ENCODE measurements around the gene DUSP5.

The DUSP5 gene

DNA sequence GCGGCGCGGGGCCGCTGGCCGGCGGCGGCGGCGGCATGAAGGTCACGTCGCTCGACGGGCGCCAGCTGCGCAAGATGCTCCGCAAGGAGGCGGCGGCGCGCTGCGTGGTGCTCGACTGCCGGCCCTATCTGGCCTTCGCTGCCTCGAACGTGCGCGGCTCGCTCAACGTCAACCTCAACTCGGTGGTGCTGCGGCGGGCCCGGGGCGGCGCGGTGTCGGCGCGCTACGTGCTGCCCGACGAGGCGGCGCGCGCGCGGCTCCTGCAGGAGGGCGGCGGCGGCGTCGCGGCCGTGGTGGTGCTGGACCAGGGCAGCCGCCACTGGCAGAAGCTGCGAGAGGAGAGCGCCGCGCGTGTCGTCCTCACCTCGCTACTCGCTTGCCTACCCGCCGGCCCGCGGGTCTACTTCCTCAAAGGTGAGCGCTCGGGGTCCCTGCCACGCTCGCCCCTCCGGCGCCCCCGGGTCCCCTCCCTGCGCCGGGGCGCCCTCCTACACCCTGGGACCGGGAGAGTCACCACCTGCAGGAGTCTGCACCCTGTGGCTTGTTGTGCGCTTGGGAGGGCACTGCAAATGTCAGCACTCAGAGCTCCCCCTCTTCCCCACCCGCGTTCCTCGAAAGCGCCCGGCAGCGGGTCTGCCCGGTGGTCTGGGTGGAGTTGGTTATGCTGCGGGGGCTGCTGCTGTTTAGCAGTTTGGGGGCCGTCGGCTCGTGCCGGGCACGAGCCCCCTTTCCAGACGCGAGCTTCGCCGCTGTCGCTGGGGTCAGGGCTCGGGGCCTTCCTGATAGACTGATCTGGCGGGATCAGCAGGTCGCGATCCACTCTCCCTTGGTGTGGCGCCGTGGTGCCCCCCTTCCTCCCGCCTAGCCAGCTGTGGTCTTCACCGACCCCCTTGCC lies 627 bp downstream of the DUSP5 start:
- no peak for DNase-seq (ENCODE audit: low read depth)

DNA sequence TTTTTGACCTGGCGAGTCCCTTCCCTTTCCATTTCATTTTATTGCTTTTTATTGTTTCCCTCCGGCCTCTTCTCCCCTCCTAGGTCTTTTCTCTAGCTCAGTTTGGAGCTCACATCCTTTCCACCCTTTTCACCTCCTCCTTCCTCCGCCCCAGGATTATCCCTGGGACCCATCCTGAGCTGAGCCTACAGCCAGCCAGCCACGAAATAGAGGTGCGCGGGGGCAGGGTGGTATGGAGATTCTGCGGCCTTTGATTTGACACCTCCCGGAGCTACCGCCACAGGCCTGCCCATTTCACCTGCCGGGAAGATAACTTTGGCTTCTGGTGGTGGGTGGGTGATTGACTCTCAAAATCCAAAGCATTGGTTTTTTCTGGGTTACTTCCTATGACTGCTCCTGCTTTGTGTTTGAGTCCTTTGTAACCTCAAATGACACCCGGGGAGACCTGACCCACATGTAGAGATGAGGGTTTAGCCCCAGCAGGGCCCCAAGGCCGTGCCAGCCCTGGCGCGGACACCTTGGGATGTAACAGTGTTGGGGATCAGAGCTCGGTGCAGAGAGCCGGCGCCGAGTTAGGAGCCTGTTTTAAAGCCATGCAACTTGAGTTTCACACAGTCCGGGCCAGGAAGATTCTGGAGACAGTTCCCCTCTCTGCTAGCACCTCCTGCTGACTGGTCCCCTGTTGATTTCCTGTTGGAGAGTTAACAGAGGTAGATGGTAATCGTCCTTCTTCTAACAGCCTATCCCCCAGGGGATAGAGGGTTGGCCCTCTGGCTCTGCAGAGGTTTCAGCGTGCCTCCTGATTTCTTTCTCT lies 1.5 kb downstream of the DUSP5 start:
- DNase-seq (ENCODE audit: low read depth) = peak; percentile 47
- H3K4me3 ChIP-seq (ENCODE audit: low read depth, low read length) = peak overlapping the region; percentile 93

More for the DNA sequence above, 627 bp downstream of the DUSP5 start:
- H3K4me3 ChIP-seq (ENCODE audit: low read depth, low read length) = peak overlapping the region; percentile 93

DNA sequence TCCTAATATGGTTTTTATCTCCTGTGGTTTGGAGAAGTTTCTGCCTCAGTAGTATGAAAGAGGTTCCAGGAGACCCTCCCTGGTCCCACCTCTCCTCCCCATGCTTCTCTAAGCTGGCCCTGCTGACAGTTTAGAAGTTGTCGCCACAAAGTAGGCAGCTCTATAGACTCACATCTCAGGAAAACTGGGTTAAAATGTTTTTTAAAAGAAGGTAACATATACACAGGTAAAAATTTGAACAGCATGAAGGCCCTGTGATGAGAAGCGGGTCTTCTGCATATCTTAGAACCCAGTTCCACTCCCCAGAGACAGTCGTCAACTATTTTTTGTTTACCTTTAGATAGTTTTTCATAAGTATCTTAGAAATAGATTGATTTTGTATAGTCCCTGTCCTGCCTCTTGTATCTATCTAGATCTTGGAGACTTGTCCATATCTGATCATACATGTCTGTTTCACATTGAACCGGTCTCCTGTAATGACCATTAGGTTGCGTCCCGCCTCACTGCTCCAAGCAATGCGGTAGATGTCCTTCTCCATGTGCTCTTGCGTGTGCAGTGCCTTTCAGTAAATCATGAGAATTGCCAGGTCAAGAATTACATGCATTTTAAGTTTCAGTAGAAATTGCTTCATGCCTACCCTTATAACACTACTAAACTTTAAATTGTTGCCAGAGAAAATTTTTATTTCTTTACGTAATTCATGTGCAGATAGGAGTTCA lies 2.2 kb downstream of the DUSP5 start:
- H3K4me3 ChIP-seq (ENCODE audit: low read depth, low read length) = peak overlapping the region; percentile 93
- DNase-seq (ENCODE audit: low read depth) = no peak

GRCh38 chr10:110500515-110500905 lies 2.8 kb downstream of the DUSP5 start:
- peak; percentile 72 for DNase-seq (ENCODE audit: low read depth)
- H3K4me3 ChIP-seq (ENCODE audit: low read depth, low read length) = peak overlapping the region; percentile 93

GRCh38 chr10:110501142-110501937 lies 3.6 kb downstream of the DUSP5 start:
- peak overlapping the region; percentile 93 for H3K4me3 ChIP-seq (ENCODE audit: low read depth, low read length)
- DNase-seq (ENCODE audit: low read depth) = peak; percentile 87

GRCh38 chr10:110502072-110502845 lies 4.6 kb downstream of the DUSP5 start:
- peak overlapping the region; percentile 93 for H3K4me3 ChIP-seq (ENCODE audit: low read depth, low read length)
- DNase-seq (ENCODE audit: low read depth) = no peak

DNA sequence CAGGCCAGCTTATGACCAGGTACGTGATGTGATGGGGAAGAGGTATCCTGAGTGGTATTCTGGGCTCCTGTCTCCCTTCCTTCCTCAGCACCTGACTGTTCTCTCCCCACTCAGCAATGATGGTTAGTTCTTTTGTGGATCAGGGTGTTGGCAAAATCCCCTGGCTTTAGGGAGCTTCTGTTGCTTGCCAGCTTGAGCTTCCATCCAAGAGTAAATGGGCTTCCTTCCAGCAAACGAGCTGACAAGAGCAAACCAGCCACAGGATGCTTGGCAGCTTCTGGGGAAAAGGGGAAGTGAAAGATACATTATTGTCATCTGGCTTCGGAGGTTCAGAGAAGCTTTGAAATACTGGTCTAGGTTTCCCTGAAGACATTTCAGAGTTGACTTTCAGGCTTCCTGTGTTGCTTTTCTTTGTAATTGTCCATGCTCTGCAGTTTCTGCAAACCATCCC lies 5.2 kb downstream of the DUSP5 start:
- no peak overlapping the region for H3K4me3 ChIP-seq (ENCODE audit: low read depth, low read length)
- DNase-seq (ENCODE audit: low read depth) = peak; percentile 47

- no peak for DNase-seq (ENCODE audit: low read depth)
- no peak overlapping the region for H3K4me3 ChIP-seq (ENCODE audit: low read depth, low read length)
Measured at GRCh38 chr10:110503528-110504110, 5.9 kb downstream of the DUSP5 start.

DNA sequence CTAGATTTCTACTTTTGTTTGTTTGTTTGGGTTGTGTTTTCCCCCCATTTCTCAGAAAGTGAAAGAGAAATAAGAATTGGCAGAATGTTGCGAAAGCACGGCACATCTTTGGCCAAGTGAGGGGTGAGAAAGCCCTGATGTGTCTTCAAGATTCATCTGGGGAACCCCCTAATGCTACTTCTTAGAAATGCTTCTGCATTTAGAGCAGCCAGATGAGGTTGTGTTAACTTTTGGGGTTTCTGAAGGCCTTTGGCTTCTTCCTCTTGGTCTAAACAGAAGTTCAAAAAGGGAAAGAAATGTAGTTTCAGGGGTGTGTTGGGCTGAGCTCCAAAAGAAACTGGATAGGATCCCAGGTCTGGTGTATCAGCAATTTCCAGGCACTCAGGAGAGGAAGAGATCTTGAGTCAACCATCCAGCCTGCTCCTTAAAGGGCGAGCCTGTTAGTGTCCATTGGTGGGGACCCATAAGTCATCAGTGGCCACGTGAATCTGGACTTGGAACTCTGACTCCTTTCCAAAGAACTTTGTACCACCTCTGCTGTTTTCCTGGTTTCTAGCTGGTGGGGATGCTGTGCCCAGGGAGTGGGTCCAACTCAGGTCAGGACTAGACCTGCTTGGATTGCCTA lies 6.5 kb downstream of the DUSP5 start:
- no peak for DNase-seq (ENCODE audit: low read depth)
- H3K4me3 ChIP-seq (ENCODE audit: low read depth, low read length) = no peak overlapping the region

- no peak for DNase-seq (ENCODE audit: low read depth)
- H3K4me3 ChIP-seq (ENCODE audit: low read depth, low read length) = no peak overlapping the region
Measured at GRCh38 chr10:110505130-110505770, 7.5 kb downstream of the DUSP5 start.

DNA sequence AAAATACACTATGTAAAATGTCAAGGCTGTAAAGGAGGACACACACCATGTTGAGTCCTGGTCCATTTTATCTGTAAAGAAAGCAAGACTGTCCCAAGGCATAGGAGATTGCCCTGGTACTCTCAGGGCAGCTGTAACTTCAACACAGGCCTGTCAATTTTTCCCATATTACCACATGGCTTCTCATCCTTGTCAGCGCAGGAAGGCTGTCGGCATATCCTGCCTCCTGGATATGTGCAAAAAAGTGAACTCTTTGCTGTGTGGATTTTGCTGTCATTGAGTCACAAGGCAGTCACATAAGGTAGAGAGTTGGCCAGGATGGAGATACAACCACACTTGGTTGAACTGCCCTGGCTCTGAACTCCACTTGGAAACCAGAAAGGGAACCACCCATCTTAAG lies 8.7 kb downstream of the DUSP5 start:
- no peak for DNase-seq (ENCODE audit: low read depth)
- H3K4me3 ChIP-seq (ENCODE audit: low read depth, low read length) = no peak overlapping the region

DNA sequence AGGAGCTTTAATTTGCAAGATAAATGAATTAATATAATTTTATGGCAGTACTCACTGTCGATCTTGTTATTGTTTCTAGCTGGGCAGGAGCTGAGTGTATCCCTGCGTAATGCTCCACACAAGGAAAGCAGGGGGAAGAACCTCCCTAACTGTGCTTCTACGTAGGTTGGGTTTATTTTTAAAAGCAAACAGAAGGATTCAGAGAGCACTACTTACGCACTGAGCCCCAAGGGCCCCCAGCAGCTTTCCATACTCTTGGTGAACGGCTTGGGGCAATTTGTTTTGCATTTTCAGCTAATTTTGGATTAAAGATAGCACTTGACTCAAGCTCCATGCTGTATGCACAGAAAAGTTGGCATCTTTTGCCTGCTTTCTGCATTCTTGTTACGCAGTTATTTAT lies 9.6 kb downstream of the DUSP5 start:
- no peak for DNase-seq (ENCODE audit: low read depth)
- no peak overlapping the region for H3K4me3 ChIP-seq (ENCODE audit: low read depth, low read length)

DNA sequence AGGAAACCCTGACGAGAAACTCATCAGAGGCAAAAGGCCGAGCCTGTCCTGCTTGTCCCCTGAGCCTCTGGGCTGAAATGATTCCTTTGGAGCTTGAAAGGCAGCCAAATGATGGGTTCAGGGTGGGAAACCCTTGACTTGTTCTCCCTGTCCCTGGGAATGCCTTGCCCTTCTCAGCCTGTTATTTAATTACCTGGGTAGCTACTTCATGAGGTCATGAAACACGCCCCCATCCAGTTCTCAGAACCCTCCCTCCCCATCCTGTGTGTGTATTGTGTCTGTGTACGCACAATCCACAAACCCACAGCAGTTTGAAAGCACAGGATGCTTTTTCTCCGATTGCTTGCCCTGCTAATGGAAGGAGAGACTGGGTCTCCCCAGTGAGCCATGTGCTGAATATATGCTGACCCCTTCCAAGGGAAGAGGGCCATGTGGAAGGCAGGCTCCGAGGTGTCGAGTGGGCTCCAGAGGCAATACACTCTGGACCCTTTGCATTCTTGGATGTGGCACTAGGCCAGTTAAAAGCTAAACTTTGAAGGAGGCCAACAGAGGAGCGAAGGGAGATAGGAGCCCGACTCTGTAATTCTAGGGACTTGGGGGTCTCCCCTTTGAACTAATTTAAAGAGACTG lies 10.6 kb downstream of the DUSP5 start:
- no peak overlapping the region for H3K4me3 ChIP-seq (ENCODE audit: low read depth, low read length)
- no peak for DNase-seq (ENCODE audit: low read depth)

DNA sequence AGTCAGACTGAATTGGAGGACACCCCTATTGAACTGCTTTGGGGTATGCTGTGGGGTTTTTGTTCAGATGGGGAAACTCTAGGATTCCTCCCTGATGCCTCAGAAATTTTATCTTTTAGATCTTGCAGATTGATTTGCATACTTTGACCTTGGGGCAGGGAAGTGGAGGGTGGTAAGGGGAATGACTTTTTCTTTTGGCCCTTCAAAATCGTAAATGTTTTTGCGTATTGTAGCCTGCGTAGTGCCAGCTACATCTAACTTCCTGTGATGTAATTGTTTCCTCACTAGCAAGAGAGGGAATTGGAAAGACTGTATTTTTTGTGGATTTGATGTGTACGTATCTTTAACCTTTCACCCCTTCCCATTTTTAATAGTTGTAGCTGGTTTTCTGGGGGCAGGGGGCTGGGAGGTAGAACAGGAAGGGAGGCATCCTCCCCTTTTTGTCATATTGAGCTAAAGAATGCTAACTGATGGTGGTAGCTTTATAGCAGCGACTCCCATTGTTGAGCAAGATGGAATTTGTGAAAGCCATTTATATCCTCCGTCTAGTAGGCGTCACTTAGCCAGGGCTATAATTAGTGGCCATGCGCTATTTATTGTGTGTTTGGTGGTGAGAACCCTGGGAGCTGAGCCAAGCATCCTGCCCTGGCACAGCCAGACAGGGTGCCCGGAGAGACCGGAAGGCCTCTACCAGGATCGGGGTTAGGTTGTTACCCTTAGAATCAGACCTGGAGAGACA lies 11.3 kb downstream of the DUSP5 start:
- DNase-seq (ENCODE audit: low read depth) = no peak
- H3K4me3 ChIP-seq (ENCODE audit: low read depth, low read length) = no peak overlapping the region

DNA sequence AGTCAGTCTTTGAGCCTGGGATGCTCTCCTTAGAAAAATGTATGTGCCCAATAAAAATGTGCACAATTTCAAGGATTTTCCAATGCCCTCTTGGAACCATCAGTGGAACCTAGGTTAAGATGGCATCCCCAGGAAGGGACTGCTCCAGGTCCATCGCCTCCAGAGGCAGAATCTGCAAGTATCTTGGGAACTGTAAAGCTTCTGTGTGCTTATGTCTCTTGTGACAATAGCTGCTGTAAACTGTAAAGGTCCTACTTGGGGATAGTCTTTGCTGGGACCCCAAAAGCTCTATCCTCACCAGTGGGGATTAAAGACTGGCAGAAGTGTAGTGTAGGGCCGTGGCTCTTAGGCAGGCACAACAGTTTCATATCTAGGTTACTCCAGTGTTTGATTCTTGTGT lies 11.9 kb downstream of the DUSP5 start:
- H3K4me3 ChIP-seq (ENCODE audit: low read depth, low read length) = no peak overlapping the region

GRCh38 chr10:110510086-110510485 lies 12.4 kb downstream of the DUSP5 start:
- DNase-seq (ENCODE audit: low read depth) = no peak
- H3K4me3 ChIP-seq (ENCODE audit: low read depth, low read length) = no peak overlapping the region

More for the DNA sequence above, 11.9 kb downstream of the DUSP5 start:
- no peak for DNase-seq (ENCODE audit: low read depth)
